HepG2 (cell line): ENCODE data around the gene IL1RAPL1.

Source experiments
- EZH2 ChIP-seq: conservative IDR thresholded peaks from 2 replicates; pipeline ENCODE4 v1.6.1; 2012; ENCODE audit warnings: mild to moderate bottlenecking, low read depth, low read length, moderate library complexity
- ZNF501 ChIP-seq: sonication (generic); formaldehyde crosslinking; IDR thresholded peaks from 2 replicates; pipeline ENCODE4 v1.5.1; 2020; ENCODE audit warnings: mild to moderate bottlenecking, moderate library complexity, missing genetic modification reagents
- ZNF777 ChIP-seq: sonication (generic); formaldehyde crosslinking; IDR thresholded peaks from 2 replicates; pipeline ENCODE4 v1.4.0; 2020; ENCODE audit warnings: missing genetic modification reagents
- TF ChIP-seq, protein P1 (sequence below): sonication (generic); formaldehyde crosslinking; IDR thresholded peaks from 2 replicates; pipeline ENCODE4 v1.5.0; 2020; ENCODE audit warnings: mild to moderate bottlenecking, missing genetic modification reagents, moderate library complexity

DNA sequence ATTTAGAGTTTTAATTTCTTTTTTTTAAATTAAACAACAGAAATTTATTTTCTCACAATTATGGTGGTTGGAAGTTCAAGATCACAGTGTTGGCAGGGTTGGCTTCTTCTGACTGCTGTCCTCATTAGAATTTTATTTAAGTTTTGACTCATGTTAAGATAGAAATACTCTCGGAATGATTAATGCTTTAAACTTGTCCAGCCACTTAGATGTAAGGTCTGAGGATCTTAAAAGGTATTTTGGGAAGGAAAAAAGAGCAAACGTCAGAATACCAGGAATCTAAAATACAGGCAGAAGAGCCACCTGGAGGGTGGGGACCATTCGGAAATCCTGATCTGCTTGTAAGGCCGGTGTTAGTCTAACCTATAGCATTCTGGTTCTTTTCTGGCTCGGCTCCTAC, 1205.1 kb downstream of the IL1RAPL1 start:
- no peak for TF ChIP-seq EZH2
- no peak for TF ChIP-seq ZNF777 (CRISPR knock-in tag)
- TF ChIP-seq, protein P1, sequence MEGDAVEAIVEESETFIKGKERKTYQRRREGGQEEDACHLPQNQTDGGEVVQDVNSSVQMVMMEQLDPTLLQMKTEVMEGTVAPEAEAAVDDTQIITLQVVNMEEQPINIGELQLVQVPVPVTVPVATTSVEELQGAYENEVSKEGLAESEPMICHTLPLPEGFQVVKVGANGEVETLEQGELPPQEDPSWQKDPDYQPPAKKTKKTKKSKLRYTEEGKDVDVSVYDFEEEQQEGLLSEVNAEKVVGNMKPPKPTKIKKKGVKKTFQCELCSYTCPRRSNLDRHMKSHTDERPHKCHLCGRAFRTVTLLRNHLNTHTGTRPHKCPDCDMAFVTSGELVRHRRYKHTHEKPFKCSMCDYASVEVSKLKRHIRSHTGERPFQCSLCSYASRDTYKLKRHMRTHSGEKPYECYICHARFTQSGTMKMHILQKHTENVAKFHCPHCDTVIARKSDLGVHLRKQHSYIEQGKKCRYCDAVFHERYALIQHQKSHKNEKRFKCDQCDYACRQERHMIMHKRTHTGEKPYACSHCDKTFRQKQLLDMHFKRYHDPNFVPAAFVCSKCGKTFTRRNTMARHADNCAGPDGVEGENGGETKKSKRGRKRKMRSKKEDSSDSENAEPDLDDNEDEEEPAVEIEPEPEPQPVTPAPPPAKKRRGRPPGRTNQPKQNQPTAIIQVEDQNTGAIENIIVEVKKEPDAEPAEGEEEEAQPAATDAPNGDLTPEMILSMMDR (CRISPR knock-in tag): no peak
- TF ChIP-seq ZNF501 (CRISPR knock-in tag): no peak
